Neural cell (in vitro differentiated cells): ENCODE results near the gene ACE.

Experiments
- EP300 ChIP-seq: fragments of 450-650 bp; conservative IDR thresholded peaks from 2 replicates; pipeline ENCODE4 v1.6.1; 2014; ENCODE audit warnings: antibody characterized with exemption, mild to moderate bottlenecking, moderate library complexity; ENCODE audit not compliant: poor library complexity, severe bottlenecking
- EZH2 ChIP-seq: fragments of 200-600, 300-800 bp; shearing (Covaris generic), sonication (generic); IDR thresholded peaks from 2 replicates; pipeline ENCODE4 v1.6.1; 2014; ENCODE audit warnings: antibody characterized with exemption, low read length, borderline replicate concordance, mild to moderate bottlenecking; ENCODE audit not compliant: insufficient read depth, poor library complexity, severe bottlenecking
- POLR2AphosphoS5 ChIP-seq: IDR thresholded peaks from 2 replicates; pipeline ENCODE4 v1.6.1; 2012
- SMC3 ChIP-seq: fragments of 450-650 bp; conservative IDR thresholded peaks from 2 replicates; pipeline ENCODE4 v1.6.1; 2014; ENCODE audit warnings: antibody characterized with exemption, mild to moderate bottlenecking, moderate library complexity; ENCODE audit not compliant: poor library complexity
- TF ChIP-seq, protein P1 (sequence below): IDR thresholded peaks from 2 replicates; pipeline ENCODE4 v1.6.1; 2012; ENCODE audit warnings: borderline replicate concordance
- TF ChIP-seq, protein P2 (sequence below): fragments of 450-650 bp; IDR thresholded peaks from 2 replicates; pipeline ENCODE4 v1.5.1; 2014; ENCODE audit warnings: antibody characterized with exemption, mild to moderate bottlenecking, moderate library complexity; ENCODE audit not compliant: poor library complexity, severe bottlenecking

GRCh38 chr17:63438092-63439051, 38.5 kb upstream of the ACE start:
- TF ChIP-seq EZH2 (no peak), SMC3 (no peak), POLR2AphosphoS5 (no peak), EP300 (no peak)
- TF ChIP-seq, protein P1, sequence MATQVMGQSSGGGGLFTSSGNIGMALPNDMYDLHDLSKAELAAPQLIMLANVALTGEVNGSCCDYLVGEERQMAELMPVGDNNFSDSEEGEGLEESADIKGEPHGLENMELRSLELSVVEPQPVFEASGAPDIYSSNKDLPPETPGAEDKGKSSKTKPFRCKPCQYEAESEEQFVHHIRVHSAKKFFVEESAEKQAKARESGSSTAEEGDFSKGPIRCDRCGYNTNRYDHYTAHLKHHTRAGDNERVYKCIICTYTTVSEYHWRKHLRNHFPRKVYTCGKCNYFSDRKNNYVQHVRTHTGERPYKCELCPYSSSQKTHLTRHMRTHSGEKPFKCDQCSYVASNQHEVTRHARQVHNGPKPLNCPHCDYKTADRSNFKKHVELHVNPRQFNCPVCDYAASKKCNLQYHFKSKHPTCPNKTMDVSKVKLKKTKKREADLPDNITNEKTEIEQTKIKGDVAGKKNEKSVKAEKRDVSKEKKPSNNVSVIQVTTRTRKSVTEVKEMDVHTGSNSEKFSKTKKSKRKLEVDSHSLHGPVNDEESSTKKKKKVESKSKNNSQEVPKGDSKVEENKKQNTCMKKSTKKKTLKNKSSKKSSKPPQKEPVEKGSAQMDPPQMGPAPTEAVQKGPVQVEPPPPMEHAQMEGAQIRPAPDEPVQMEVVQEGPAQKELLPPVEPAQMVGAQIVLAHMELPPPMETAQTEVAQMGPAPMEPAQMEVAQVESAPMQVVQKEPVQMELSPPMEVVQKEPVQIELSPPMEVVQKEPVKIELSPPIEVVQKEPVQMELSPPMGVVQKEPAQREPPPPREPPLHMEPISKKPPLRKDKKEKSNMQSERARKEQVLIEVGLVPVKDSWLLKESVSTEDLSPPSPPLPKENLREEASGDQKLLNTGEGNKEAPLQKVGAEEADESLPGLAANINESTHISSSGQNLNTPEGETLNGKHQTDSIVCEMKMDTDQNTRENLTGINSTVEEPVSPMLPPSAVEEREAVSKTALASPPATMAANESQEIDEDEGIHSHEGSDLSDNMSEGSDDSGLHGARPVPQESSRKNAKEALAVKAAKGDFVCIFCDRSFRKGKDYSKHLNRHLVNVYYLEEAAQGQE, result no peak
- TF ChIP-seq, protein P2, sequence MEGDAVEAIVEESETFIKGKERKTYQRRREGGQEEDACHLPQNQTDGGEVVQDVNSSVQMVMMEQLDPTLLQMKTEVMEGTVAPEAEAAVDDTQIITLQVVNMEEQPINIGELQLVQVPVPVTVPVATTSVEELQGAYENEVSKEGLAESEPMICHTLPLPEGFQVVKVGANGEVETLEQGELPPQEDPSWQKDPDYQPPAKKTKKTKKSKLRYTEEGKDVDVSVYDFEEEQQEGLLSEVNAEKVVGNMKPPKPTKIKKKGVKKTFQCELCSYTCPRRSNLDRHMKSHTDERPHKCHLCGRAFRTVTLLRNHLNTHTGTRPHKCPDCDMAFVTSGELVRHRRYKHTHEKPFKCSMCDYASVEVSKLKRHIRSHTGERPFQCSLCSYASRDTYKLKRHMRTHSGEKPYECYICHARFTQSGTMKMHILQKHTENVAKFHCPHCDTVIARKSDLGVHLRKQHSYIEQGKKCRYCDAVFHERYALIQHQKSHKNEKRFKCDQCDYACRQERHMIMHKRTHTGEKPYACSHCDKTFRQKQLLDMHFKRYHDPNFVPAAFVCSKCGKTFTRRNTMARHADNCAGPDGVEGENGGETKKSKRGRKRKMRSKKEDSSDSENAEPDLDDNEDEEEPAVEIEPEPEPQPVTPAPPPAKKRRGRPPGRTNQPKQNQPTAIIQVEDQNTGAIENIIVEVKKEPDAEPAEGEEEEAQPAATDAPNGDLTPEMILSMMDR, result no peak
